ENCODE data around the gene TMEM108. TPM values are rescaled to one million over a fixed set of nuclear protein-coding genes. Genes with fewer than 3 reads are reported as not detected.

Gene TMEM108
- total RNA-seq, 1 donor from 2014 or later, result 6.1 TPM

DNA sequence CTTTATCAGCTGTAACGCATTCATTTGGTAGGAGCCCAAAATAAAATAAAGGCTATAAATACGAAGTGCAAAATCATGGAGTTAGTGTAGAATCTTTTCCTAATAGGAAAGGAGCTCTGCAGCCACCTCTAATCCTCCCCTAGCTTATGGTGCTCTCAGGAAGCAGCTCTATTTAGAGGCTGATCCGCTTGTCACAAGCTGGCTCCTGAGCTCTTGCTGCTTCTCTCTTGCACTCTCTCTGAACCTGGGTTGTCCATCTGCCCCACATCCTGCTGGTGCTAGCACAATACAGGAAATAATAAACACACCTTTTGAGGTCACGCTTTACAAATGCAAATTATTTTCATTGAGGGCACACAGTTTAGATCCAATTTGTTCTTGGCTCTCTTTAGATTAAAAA lies 324.3 kb downstream of the TMEM108 start:
- TF ChIP-seq, protein P1, sequence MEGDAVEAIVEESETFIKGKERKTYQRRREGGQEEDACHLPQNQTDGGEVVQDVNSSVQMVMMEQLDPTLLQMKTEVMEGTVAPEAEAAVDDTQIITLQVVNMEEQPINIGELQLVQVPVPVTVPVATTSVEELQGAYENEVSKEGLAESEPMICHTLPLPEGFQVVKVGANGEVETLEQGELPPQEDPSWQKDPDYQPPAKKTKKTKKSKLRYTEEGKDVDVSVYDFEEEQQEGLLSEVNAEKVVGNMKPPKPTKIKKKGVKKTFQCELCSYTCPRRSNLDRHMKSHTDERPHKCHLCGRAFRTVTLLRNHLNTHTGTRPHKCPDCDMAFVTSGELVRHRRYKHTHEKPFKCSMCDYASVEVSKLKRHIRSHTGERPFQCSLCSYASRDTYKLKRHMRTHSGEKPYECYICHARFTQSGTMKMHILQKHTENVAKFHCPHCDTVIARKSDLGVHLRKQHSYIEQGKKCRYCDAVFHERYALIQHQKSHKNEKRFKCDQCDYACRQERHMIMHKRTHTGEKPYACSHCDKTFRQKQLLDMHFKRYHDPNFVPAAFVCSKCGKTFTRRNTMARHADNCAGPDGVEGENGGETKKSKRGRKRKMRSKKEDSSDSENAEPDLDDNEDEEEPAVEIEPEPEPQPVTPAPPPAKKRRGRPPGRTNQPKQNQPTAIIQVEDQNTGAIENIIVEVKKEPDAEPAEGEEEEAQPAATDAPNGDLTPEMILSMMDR (IDR thresholded peaks at IDR 0.05; ENCODE audit: unreplicated experiment), result no peak
- no peak overlapping the region for H3K27ac Mint-ChIP-seq
- H3K36me3 Mint-ChIP-seq (ENCODE audit: insufficient read depth), result no peaks in the 10 kb centered on the region
- H3K4me1 Mint-ChIP-seq (ENCODE audit: low read depth), result no peaks in the 10 kb centered on the region
- no peak overlapping the region for H3K4me3 Mint-ChIP-seq (ENCODE audit: low read depth)
- no peak for DNase-seq (ENCODE audit: low spot score, unreplicated experiment)
- no peaks in the 10 kb centered on the region for H3K27me3 Mint-ChIP-seq
- no peaks in the 10 kb centered on the region for H3K9me3 Mint-ChIP-seq (ENCODE audit: low read depth)

DNA sequence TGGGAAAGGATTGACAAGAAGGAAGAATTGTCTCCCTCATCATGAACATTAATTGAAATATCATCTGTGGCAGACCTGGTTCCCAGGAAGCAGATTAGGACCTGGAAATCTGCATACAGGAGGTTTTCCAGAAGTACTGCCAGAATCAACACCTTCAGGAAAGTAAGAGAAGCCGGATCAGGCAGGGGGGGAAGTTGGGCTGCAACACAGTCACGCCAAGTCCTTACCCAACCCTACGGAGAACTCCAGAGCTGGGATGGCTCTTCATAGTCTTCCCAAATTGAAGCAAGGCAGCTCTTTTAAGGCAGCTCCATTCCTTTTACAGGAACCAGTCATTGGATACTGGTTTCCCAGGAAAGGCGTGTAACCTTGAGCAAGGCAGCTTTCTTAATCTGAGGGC lies 326.5 kb downstream of the TMEM108 start:
- H3K4me3 Mint-ChIP-seq (ENCODE audit: low read depth), result no peak overlapping the region
- no peak for DNase-seq (ENCODE audit: low spot score, unreplicated experiment)
- no peaks in the 10 kb centered on the region for H3K36me3 Mint-ChIP-seq (ENCODE audit: insufficient read depth)
- H3K9me3 Mint-ChIP-seq (ENCODE audit: low read depth), result no peaks in the 10 kb centered on the region
- no peaks in the 10 kb centered on the region for H3K4me1 Mint-ChIP-seq (ENCODE audit: low read depth)
- H3K27ac Mint-ChIP-seq, result no peak overlapping the region
- TF ChIP-seq, protein P1 (IDR thresholded peaks at IDR 0.05; ENCODE audit: unreplicated experiment), result no peak
- H3K27me3 Mint-ChIP-seq, result no peaks in the 10 kb centered on the region

DNA sequence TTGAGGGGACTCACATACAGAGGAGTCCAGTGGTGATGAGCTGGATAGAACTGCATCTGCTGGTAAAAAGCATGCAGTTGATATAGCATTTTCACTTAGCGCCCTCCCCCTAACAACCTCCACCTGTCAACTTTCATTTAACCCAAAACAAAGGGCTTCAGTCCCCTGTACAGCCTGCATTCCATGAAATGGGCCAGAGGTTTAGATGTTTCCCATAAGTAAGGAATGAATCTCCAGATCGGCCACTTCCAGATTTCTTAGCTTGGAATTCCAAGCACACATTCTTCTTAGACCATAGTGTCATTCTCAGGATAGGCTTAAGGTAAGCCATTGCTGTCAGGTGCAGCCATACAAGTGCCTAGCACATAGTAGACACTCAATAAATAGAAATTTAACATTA lies 328.7 kb downstream of the TMEM108 start:
- H3K27me3 Mint-ChIP-seq, result no peaks in the 10 kb centered on the region
- no peaks in the 10 kb centered on the region for H3K4me1 Mint-ChIP-seq (ENCODE audit: low read depth)
- H3K9me3 Mint-ChIP-seq (ENCODE audit: low read depth), result no peaks in the 10 kb centered on the region
- TF ChIP-seq, protein P1 (IDR thresholded peaks at IDR 0.05; ENCODE audit: unreplicated experiment), result no peak
- no peak overlapping the region for H3K27ac Mint-ChIP-seq
- H3K4me3 Mint-ChIP-seq (ENCODE audit: low read depth), result no peak overlapping the region
- no peak for DNase-seq (ENCODE audit: low spot score, unreplicated experiment)
- H3K36me3 Mint-ChIP-seq (ENCODE audit: insufficient read depth), result no peaks in the 10 kb centered on the region

DNA sequence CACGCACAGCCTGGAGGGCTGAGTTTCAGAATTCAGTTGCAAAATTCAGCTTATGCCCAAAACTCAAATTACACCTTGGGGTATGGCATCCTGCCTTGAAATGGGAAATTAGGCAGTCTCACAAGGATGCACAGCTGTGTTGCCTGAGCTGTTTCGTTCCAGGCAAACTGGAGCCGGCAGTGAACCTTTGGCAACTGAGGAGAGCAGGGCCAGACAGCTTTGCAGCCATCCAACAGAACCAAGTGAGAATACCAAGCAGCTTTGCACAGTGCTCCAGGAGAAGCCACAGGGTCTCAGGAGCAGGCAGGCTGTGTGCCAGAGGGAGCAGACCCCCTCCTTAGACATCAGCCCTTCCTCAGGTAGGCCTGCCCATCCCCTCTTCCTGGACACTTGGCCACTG lies 329.2 kb downstream of the TMEM108 start:
- no peaks in the 10 kb centered on the region for H3K9me3 Mint-ChIP-seq (ENCODE audit: low read depth)
- no peaks in the 10 kb centered on the region for H3K27me3 Mint-ChIP-seq
- TF ChIP-seq, protein P1 (IDR thresholded peaks at IDR 0.05; ENCODE audit: unreplicated experiment), result no peak
- DNase-seq (ENCODE audit: low spot score, unreplicated experiment), result no peak
- H3K36me3 Mint-ChIP-seq (ENCODE audit: insufficient read depth), result no peaks in the 10 kb centered on the region
- H3K27ac Mint-ChIP-seq, result no peak overlapping the region
- H3K4me1 Mint-ChIP-seq (ENCODE audit: low read depth), result no peaks in the 10 kb centered on the region
- no peak overlapping the region for H3K4me3 Mint-ChIP-seq (ENCODE audit: low read depth)

DNA sequence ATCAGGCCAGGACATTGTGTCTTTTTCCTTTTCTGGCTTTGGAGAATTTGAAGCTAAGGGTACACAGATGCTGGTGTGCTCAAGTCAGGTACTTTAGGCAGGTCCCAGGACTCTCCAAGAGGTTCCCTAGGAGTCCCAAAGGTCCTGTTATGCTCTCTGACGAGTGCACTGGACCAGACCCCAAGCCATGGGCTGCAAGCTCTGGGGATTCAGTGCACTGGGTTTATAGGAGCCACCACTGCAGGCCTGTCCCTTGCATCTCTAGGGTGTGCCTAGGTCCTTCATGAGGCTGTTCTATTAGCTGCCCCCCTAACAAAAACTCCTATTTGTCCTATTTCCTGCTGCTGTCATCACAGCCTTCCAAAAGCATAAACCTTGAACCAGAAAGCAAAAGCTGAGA lies 329.8 kb downstream of the TMEM108 start:
- Mint-ChIP-seq H3K4me1 (ENCODE audit: low read depth) (no peaks in the 10 kb centered on the region), H3K27me3 (no peaks in the 10 kb centered on the region), H3K4me3 (ENCODE audit: low read depth) (no peak overlapping the region), H3K36me3 (ENCODE audit: insufficient read depth) (no peaks in the 10 kb centered on the region), H3K27ac (no peak overlapping the region), H3K9me3 (ENCODE audit: low read depth) (no peaks in the 10 kb centered on the region)
- TF ChIP-seq, protein P1 (IDR thresholded peaks at IDR 0.05; ENCODE audit: unreplicated experiment), result no peak
- no peak for DNase-seq (ENCODE audit: low spot score, unreplicated experiment)
